RWPE1 (cell line): ENCODE results near the gene ADA.

Source experiments
- CTCF ChIA-PET: fragments of 350-600 bp; sonication (Branson Sonifier 250); formaldehyde crosslinking; extraction: SDS; loops from one replicate; lab custom pipeline; 2021; lab: Yijun Ruan, JAX
- POLR2A ChIA-PET: fragments of 400-600 bp; formaldehyde crosslinking; extraction: SDS; loops from one replicate; lab custom pipeline; 2020; ENCODE audit warnings: antibody characterized with exemption; ENCODE audit not compliant: low non-redundant PET; lab: Yijun Ruan, JAX
- DNase-seq: peaks from one replicate; pipeline ENCODE4 v3.0.0; 2012; ENCODE audit warnings: low spot score
- H3K27ac ChIP-seq: fragments of 450-650 bp; 2 replicates; pipeline ENCODE4 v1.5.1; 2017
- TF ChIP-seq, protein P1 (sequence below): fragments of 450-650 bp; conservative IDR thresholded peaks from 2 replicates; pipeline ENCODE4 v1.5.1; 2017; ENCODE audit warnings: low read depth, mild to moderate bottlenecking

ADA gene

DNA sequence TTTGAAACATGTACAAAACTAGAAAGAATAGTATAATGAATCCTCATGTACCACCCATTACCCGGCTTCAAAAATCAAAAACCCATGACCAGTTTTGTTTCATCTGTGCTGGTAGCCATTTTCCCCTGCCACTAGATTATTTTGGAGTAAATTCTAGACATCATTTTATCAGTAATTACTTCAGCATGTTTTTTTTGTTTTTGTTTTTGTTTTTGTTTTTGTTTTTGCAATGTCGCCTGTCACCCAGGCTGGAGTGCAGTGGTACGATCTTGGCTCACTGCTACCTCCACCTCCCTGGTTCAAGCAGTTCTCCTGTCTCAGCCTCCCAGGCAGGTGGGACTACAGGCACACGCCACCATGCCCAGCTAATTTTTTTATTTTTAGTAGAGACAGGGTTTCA, 77.1 kb downstream of the ADA start:
- H3K27ac ChIP-seq: no peak overlapping the region
- POLR2A ChIA-PET: no interaction called here
- DNase-seq: no peak
- CTCF ChIA-PET: interaction anchor here (0.6 kb wide), 1 partner anchor 182 kb away, joined by 3 read pairs; no protein-coding TSS in a partner anchor
- TF ChIP-seq, protein P1, sequence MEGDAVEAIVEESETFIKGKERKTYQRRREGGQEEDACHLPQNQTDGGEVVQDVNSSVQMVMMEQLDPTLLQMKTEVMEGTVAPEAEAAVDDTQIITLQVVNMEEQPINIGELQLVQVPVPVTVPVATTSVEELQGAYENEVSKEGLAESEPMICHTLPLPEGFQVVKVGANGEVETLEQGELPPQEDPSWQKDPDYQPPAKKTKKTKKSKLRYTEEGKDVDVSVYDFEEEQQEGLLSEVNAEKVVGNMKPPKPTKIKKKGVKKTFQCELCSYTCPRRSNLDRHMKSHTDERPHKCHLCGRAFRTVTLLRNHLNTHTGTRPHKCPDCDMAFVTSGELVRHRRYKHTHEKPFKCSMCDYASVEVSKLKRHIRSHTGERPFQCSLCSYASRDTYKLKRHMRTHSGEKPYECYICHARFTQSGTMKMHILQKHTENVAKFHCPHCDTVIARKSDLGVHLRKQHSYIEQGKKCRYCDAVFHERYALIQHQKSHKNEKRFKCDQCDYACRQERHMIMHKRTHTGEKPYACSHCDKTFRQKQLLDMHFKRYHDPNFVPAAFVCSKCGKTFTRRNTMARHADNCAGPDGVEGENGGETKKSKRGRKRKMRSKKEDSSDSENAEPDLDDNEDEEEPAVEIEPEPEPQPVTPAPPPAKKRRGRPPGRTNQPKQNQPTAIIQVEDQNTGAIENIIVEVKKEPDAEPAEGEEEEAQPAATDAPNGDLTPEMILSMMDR: no peak

DNA sequence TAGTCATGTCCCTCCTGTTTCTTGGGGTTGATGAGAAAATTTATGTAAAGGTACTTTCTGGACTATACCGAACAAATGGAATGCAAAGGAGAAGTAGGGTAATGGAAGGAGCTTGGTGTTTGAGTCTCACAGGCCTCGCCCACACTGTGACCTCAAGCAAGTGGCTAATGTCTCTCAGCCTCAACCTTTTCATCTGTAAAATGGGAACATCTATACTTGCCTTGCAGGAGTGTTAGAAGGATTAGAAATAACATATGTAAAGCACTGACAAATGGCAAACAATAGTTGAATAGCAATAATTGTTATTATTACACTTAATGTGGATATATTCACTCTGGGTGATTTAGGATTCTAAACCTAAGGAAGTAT, 78.0 kb downstream of the ADA start:
- TF ChIP-seq, protein P1: no peak
- ChIA-PET POLR2A (interaction anchor here (0.5 kb wide), 1 partner anchor 359 kb away, joined by 3 read pairs; no protein-coding TSS in a partner anchor), CTCF (interaction anchor here (0.9 to 1.0 kb wide), 2 partner anchors 37 to 40 kb away, joined by 4 to 5 read pairs; no protein-coding TSS in a partner anchor)
- no peak overlapping the region for H3K27ac ChIP-seq
- DNase-seq: no peak

DNA sequence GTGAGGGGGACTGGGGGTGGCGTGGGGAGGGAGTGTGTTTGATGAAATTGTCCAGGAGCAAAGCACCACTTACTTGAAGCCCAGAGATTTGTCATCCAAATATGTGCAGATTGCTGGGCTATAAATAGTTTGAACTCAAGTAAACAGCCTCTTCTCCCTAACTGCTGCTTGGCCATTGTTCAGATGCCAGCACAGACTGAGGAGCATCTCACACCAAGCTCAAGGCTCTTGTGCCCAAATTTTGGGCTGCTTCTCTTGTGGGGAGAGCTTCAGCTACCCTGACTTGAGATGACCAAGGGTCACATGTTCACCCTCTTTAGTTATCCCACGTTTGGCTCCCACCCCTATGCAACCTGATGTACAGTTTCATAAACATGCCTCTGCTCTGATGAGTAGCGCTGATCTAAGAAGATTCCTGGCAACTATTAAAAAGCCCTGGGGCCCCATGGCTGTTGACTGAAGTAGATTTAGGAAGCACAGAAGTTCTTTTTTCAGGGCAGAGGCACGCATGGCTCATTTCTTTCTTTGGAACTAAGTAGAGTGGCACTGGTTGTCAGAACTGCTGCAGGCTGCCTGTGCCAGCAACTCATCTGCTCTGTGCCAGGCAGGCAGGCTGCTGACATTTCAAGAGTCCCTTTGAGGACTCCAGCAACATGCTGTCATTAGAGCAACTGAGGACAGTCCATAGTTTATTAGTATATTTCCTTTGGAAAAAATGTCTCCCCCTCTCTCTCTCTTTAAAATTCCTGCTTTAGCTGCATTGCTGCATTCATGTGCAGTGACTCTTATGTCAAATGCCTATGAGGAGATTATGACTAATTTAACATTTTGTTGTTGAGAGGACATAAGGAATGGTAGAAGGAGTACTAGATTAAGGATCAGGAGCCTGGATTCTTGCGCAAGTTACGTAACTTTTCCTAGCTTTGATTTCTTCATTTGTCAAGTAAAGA, 78.7 kb downstream of the ADA start:
- H3K27ac ChIP-seq: peak overlapping the region; percentile 69
- ChIA-PET CTCF (interaction anchor here (0.9 to 1.0 kb wide), 2 partner anchors 38 to 39 kb away, joined by 4 to 5 read pairs; no protein-coding TSS in a partner anchor), POLR2A (interaction anchor here (0.5 kb wide), 1 partner anchor 360 kb away, joined by 3 read pairs; no protein-coding TSS in a partner anchor)
- peak; percentile 92 for DNase-seq
- TF ChIP-seq, protein P1: no peak

DNA sequence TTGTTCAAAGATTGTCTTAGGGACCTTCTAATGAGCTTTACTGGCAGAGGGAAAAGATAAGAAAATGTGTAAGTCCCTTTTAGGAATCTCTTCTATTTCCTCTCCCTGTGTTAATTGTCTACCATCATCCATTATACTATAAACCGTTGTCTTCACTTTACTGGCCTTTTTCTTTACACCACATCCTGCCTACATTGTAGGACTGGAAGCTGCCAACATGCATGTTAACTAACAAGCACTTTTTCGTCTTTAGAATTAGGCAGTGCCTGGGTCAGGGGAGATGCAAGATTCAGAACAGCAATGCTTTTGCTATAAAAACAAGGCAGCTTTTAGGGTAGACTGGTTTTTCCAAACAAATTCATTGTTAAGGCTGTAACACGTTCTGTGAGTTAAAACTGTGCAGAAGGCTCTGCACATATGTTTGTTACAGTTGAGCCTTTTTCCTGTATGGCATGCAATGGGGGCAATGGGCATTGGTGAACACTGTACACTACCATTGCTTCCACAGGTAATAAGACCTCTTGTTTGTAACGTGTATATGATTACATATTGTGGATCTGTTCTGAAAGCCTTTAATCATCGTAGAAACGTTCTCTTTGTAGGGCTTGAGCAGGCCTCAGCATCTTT, 80.0 kb downstream of the ADA start:
- no peak overlapping the region for H3K27ac ChIP-seq
- CTCF ChIA-PET: interaction anchor here (0.6 kb wide), 1 partner anchor 17 kb away, joined by 4 read pairs; no protein-coding TSS in a partner anchor
- DNase-seq: no peak
- POLR2A ChIA-PET: no interaction called here
- TF ChIP-seq, protein P1: no peak

DNA sequence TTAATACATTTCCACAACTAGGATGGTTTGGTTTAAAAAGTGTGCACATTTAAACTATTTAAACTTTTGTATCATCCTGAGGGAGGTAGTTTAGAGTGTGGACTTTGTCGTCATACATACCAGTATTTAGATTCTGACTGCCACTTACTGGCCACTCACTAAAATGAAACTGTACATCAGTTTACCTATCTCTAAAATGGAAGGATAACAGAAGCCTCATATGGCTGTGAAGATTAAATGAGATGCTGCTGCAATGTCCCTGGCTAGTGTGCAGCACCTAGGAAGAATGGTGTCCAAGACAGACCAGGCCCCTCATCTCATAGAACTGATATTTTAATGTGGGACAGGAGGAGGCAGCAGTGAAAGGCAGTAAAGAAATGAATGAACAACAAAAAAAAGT, 81.1 kb downstream of the ADA start:
- DNase-seq: no peak
- H3K27ac ChIP-seq: no peak overlapping the region
- TF ChIP-seq, protein P1: no peak
- CTCF ChIA-PET: no interaction called here
- POLR2A ChIA-PET: no interaction called here
